CD4-positive, alpha-beta T cell treated with Interleukin-21 for 1 hour (primary cell): Measurements from ENCODE around the gene CENPB.

Source experiments
- DNase-seq: peaks from one replicate; pipeline ENCODE4 v3.0.0-alpha.2; 2020

The CENPB gene

DNA sequence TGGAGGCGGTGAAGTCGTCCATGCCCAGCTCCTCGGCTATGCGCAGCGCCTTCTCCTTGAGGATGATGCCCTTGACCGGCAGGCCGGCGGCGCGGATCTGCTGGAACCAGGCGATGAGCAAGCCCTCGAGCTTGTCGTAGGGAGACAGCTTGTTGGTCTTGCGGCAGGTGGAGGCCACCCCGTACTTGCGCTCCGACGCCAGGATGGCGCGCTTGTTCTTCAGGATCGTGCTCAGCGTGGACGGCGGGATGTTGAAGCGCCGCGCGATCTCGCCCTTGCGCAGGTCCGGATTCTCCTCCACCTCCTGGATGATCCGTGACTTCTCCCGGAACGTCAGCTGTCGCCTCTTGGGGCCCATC, 435 bp downstream of the CENPB start:
- DNase-seq, result peak; percentile 48

DNA sequence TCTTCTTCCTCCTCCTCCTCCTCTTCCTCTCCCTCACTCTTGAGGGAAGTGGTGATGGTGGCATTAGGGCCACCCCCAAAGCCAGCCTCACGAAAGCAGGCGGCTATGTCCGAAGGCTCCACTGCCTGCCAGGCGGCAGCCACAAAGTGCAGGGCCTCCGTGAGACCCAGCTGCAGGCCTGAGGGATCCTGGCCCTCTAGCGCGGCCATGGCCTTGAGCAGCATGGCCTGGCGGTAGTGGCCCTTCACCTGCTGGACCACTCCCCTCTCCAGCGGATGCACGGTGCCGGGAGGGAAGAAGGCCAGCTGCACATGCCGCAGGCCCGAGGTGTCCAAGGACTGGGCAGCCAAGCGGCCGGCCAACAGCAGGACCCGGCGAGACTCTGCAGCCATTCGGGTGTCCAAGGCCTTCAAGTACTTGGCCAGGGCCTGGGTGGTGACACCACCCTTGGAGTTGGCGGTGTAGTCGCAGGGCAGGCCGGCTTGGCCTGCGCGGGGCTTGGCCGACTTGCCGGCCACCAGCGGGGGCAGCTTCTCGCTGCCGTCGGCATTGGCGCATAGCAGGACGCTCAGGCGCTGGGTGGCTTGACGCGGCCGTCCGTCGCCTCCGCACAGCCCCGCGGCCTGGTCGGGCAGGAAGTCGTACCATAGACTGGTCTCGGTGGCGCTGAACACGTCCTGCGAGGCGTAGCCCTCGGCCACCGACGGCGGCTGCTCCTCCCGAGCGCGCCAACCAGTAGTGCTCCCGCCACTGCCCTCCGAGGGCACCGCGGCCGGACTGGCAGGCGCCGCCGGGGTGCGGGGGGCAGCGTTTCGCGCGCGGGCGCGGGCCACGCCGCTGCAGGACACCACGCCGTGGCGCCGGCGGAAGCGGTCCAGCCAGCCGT, 1.1 kb downstream of the CENPB start:
- DNase-seq, result no peak

DNA sequence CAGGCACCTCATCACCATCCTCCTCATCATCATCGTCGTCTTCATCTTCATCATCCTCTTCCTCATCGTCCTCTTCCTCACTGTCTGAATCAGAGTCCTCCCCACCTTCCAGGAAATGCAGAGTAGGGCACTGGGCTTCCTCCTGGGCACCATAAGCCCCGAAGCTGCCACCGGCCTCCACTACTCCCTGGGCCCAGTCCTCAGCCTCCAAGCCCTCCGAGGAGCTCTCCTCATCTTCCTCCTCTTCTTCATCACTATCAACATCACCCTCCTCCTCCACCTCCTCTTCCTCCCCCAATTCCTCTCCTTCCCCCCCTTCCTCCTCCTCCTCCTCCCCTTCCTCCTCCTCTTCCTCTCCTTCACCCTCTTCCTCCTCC, 1.7 kb downstream of the CENPB start:
- DNase-seq, result no peak

DNA sequence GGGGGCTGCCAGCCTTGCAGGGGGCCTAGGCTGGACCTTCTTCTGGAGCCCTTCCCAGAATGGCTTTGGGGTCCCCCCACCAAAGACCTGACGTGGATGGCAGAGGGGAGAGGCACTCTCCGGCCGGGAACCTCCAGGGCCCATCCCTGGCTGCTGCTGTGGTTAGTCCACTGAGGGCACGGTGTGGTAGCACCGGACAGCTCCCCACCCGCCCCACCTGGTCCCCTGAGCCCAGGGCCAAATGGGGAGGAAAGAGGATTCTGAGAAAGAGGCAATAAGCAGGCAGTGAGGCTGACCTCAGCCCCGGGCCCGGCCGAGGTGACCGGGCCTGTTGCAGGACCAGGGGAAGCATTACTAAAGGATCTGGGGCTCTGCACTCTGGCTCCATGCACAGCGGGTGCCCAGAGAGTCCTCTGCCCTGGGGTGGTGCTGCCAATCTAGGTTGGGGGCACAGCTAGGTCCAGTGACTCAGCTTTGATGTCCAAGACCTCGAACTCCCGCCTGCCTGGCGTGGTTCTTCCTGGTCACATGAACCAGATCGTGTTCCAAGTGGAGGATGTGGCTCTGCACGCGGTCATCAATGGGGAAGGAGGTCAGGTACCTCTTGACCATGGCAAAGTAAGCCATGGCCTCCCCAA, 2.2 kb downstream of the CENPB start:
- DNase-seq, result no peak

DNA sequence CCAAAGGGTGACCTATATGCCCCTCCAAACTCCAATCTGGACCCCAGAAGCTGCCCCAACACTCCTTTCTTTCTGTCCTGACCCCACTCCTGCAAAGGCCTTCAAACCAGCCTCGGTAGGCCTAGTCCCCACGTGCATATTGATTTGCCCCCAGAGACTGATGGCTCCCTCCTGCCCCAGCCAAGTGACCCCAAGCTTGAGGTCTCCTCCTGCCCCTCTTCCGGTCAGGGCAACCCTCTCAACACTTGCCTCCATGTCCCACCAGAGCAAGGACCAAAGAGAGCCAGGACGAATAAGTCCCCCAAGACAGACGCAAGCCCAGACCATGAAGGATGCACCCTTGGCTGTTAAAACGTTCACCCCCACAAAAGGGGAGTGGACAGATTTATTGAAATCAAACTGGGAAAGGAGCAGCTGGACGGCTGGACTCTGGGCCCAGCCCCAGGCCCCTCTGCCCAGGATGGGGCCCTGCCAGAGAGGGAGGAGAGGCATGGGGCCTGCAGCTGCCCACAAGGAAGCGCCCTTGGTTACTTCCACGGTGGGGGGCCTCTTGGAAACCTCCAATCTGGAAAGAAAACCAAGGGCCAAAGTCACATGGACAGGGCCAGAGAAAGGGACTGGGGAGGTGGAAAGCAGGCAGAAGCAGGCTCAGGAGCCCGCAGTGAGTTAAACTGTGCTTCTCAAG, 2.9 kb downstream of the CENPB start:
- no peak for DNase-seq

DNA sequence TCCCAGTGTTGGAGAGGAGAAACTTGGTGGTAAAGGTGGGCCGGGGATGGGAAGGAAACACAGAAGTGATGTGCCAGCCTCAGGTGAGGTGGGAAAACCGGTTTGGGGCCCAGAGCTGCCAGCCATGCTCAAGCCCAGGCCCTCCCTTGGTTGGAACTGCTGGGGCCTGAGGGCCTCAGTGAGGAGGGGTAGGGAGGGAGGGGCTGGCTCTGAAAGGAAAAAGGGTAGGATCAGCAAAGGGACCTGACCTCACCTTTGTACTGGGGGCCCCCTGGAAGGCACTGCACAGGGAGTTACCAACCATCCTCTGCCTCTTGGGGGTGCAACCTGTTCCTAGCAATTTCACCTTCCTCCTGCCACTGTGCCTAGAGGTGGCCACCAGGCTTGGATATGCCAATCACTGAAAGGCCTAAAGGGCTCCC, 3.5 kb downstream of the CENPB start:
- DNase-seq, result no peak

DNA sequence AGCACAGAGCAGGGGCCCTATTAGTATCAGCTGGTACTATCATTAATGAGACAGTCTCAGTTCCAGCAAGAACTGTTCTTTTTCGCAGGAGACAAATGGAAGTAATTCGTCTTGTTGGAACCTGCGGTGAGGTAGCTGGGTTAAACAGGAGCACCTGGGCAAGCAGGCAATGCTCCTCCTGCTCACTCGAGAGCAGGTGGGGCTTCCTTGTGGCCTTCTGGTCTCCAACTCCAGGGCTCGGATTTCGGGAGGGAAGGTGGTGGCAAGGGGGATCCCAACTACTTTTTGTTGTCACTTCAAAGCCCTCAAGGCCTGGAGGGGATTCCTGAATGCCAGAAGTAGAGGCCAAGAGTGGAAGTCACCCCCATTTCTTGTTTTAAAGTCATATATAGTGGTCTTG, 3.9 kb downstream of the CENPB start:
- DNase-seq, result no peak

DNA sequence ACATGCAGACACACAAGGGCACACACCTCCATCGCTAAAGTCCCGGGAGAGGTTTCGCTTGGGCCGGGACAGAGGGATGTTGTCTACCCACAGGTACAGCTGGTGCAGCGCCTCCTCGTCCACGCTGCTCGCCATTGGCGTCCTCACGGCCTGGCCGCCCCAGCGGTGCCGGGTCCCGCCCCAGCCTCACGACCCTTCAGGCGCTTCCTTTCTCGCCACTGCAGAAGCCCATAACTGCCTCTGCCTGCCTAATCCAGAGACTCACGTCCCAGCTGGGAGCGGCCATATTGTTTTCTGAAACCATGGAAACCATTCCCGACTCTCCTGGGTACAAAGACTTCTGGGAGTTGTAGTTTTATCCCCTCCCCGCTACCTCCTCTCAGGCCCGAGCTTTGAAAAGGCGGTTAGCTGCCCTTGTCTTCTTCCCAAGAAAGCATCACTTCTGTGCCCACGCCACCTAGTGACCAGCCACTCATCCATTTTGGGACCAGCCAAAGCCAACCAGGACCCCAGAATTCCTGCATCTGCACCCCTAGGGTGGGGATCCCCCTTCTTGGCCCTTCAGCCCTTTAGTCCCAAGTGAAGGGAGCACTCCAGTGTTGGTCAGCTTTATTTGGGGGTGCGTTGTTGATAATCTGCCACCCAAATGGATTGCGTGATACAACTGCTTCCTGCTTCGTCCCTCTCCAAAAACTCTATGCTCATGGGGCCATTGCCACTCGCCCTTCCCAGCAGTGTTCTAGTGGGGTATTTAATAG, 5.2 kb downstream of the CENPB start, which contains the start of gene SPEF1:
TSS of gene SPEF1 (minus strand) at position 296 of the 758 bp plus-strand sequence. CDS start at position 135, 161 bp downstream.
- DNase-seq, result peak; percentile 79

DNA sequence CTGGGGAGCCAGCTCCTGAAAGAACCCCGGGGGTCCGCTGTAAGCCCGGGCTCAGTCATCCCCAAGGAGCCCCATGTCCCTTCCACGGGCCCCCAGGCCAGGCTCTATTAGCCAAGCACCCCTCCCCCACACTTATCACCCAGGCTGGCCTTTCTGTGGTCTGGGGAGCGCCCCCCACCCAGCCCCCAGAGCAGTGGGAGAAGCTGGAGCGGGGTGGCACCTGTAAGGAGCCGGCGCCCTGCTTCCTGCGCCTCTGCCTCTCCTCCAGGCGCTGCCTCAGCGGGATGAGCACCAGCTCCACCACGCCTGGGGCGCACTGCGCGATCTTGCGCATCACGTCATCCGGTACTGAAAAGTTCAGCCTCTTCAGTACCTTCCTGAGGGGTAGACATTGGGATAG, 7.6 kb downstream of the CENPB start:
- DNase-seq, result no peak

DNA sequence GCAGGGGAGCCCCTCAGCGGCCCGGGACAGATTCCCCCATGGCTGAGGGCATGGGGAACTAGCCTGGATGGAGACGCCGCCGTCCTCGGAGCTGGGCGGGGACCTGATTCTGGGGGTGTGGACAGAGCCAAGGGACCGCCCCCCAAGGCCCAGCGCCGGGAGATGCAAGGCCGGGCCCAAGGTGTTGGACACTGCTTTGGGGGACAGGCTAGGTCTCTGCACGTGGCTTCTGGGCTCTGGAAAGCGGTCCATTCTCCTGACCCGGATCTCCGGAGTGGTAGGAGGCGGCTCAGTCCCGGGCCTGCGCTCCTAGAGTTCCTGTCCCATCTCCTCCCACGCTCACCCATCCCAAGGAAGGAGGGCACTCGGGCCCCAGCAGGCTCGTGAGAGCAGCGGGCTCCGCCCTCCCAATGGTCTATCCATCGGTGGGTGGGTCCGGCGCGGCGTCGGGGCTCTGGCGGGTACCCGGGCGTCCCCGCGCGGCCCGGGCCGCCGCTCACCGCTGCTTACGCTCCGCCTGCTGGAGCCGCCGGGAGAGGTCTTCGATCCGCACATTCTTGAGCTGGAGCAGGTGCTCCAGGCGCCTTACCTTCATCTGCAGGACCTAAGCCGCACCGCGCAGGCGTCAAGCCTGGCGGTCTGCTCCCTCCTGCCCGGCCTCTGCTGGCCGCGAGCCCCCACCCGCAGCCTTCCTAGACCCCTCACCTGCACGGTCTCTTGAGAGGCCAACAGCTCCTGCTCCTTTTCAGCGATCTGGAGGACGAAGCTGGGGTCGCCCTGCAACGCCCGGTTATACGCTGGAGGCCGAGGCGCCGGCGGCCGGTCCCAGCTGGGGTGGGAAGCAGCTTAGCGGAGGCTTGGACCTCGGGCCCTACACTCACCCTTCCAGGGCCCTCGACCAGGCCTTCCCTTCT, 8.6 kb downstream of the CENPB start:
- peak; percentile 46 for DNase-seq

DNA sequence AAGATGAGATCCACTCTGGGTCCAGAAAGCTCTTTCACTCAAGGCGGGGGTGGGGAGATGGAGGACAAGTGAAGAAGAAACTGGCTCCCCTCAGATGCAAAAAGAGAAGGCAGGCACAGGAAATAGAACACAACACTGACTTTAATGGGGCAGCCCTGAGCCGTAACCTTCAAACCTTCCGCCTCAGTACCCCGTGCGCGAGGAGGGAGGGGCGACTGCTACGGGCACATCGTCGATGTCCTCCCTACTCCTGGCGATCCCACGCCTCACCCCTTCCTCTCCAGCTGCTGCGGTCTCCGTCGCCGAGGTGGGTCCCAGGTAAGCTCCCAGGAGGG, 9.2 kb downstream of the CENPB start:
- DNase-seq, result no peak

DNA sequence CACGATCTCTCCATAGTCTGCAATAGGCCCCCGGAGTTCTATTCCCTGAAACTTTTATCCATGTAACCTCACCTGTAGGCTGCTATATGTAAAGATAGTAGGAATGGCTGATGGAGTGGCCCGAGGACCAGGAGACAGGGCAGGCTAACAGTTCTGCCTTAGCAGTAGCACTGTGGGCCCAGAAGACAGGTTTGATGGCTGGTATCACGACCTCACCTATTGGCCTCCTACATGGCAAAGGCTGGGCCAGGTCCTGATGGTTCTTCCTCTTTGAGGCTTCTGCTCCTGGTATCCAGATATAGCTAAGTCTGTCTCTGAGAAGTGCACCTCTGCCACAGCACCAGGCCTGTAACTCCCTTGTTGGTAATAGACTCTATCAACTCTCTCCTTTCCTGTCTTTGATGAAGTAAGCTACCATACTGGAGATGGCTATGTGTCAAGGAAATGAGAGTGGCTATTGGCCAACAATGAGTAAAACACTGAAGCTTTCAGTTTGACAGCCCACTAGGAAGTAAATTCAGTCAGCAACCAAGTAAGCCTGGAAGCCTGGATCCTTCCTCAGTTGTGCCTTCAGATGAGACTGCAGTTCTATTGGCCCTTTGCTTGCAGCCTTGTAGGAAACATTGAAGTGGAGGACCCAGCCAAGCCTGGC, 11.0 kb downstream of the CENPB start:
- no peak for DNase-seq

DNA sequence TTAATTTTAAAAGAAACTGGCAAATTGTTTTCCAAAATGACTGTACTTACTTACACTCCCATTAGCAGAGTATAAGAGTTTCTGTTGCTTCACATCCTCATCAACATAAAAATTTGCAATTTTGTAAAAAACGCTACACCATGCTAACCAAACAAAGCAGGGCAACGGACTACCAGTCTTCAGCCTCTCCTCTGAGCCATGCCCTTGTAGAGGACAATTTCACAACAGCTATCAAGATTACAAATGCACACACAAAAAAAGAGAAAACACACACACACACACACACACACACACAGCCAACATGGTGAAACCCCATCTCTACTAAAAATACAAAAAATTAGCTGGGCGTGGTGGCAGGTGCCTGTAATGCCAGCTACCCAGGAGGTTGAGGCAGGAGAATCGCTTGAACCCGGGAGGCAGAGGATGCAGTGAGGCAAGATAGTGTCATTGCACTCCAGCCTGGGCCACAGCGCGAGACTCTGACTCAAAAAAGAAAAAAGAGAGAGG, 14.9 kb downstream of the CENPB start:
- DNase-seq, result no peak

DNA sequence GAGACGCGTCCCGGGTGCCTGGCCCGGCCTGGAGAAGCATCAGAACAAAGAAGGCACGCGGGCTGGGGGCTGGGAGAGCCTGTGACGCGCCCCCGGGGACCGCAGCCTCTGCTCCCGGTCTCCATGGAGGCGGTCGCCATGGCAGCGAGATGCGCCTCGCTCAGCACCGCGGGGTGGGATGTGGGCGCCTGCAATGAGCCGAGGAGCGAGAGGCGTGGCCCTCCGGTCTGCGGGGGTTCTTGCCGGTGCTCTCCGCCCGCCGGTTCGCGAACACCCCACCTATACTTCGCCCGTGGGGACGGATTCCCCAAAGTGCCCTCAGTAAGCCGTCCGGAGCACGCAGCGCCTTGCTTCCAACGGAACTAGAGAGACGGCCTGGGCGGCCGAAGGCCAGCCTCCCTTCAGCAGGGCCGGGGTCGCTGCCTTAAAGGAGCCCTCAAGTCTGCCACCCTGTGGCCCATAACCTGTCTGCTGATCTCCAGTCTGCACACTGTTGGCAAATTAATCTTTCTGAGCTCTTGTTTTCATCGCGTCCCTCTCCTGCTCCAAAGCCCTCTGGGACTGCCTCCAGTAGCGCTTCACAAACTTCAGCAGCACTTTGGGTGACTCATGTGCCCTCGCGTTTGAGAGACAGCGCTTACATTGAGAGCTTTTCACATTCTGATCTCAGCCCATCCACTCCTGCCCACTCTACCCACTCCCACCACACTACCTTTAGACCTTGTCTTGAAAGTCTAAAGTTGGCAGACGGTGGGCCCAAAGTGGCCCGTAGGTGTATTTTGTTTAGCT, 18.0 kb downstream of the CENPB start:
- DNase-seq, result peak; percentile 88

DNA sequence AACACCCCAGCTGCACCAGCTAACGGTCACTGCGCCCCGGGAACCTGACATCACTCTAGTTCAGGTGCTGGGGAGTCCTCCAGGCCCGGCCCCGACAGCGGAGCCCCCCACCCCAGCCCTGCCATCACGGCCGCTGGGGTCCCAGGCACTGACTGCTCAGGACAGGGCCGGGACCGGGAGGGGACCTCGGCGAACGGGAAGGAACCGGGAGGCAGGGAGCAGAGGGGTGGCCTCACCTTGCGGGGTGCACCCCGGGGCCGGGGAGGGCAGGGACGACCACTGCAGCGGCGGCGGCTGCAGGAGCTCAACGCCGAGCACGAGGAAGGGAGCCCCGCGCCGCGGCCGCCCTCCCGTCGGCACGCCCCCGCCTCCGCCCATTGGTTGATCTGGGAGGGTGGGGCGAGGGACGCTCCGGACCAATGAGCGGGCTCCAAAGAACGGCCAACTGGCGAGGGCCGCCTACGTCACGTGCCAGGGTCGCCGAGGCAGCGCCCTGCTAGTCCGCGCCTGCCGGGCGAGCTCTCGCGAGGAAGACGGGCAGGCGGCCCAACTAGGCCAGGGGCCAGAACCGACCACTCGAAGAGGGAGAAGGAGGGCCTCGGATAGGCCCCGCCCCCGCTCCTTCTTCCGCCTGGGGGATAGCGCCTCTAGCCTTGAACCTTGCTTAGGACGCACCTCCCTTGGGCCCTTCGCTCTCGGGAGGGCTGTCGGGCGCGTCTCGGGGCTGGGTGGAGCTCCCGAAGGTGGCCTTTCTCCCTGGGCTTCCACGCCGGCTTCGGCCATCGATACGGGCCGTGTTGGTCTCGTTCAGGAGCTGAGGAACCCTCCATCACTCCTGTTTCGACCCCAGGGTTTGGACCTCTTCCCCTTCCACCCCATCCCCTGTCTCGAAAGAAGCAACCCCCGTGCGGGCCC, 18.9 kb downstream of the CENPB start, which contains the start of gene ADISSP:
TSS of gene ADISSP (minus strand) at position 327 of the 915 bp plus-strand sequence. CDS start 7,653 bp downstream, outside the sequence.
- peak; percentile 98 for DNase-seq

DNA sequence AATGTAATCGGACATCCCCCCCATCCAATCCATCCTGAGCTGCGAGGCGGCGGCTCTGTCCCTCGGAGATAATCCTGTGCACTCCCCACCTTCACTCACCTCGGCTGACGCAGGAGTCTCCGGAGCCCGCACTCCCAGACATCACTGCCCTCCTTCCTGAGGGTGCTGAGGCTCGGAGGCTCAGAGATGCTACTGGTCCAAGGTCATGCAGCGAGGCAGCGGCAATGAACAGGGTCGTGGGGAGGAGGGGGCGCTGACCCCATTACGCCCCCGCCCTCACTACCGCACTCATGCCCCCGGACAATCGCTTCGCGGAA, 19.5 kb downstream of the CENPB start:
- DNase-seq, result no peak

DNA sequence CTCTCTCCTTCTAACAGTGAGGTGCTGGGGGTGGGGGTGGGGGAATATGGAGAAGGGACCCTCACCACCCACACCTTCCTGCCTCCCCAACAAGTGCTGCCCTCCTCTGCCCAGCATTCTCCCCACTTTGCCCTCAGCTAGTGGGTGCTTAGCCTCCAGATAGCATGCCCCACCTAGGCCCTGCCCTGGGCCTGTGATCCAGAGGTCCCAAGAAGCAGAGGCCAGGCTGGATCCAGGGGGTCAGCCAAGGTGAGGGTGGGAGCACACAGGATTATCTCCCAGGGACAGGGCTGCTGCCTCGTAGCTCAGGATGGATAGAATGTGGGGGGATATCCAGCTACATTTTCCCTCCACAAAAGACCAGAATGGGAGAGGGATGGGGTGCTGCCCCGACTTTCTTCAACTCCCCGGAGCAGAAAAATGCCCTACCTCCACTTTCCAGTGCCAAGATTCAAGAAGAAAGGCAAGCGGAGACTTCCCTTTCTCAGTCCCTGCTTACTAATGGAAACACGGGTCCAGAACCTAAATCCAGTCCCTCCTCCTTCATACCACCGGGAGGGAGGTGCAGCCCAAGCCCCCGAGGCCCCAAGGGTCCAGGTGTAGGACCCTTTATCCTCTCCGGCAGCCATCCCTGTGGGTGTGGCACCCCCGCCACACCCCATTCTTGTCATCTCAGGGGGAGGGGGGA, 20.0 kb downstream of the CENPB start:
- no peak for DNase-seq

DNA sequence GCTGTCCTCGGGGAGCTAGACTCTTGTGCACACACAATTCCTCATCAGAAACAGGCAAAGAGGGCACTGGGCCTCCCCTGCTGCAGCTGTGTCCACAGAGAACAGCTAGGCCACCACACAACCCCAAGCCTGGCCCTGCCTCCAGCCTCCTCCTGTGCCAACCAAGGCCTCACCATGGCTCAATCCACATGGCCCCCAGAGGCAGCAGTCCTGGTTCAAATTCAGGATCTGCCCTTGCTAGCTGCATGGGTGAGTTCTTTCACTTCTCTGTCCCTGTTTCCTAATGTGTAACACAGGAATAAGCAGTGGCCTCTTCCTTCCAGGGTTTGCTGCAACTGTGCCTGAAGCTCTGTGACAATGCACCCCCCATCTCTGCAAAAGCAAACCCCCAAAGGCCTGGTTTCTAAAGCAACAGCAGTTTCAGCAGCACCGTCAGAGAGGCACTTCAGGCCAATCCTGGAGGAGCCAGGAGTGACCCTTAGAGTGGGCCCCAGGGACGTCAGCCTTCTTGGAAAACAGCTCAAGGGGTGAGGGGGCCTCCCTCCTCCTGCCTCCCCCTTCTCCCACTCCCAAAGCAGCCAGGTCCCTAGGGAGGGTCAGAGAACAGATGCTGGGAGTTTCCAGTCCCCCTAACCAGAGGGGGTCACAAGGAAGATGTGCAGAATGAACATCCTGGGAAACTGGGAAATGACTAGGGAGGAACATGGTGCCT, 21.2 kb downstream of the CENPB start:
- no peak for DNase-seq
